SK-N-SH (cell line): ENCODE data around the gene IKZF1. TPM values are rescaled to one million over a fixed set of nuclear protein-coding genes. Genes with fewer than 3 reads are reported as not detected.

Experiments
- CTCF ChIA-PET: fragments of 300-600, 350-600 bp; formaldehyde crosslinking; extraction: SDS; loops from one replicate; lab custom pipeline; 2021; lab: Yijun Ruan, JAX
- POLR2A ChIA-PET: fragments of 350-600 bp; sonication (Branson Sonifier 250); formaldehyde crosslinking; extraction: SDS; loops from one replicate; lab custom pipeline; 2020; ENCODE audit warnings: antibody characterized with exemption, inconsistent platforms; lab: Yijun Ruan, JAX
- DNase-seq: peaks from one replicate; pipeline ENCODE4 v3.0.0; 2012
- H2AFZ ChIP-seq: fragments of 200-600 bp; sonication (generic); 2 replicates; pipeline ENCODE4 v1.8.1; 2016; ENCODE audit warnings: antibody characterized with exemption, mild to moderate bottlenecking, low read depth
- H3F3A ChIP-seq: fragments of 200-600 bp; sonication (generic); replicated peaks from 2 replicates; pipeline ENCODE3; 2016; ENCODE audit warnings: antibody characterized with exemption, mild to moderate bottlenecking; ENCODE audit not compliant: insufficient read depth
- H3K27ac ChIP-seq, 2 experiments: fragments of 200-500 bp in 1 of 2; fragments of 200-600 bp in 1 of 2; sonication (Bioruptor generic) in 1 of 2; sonication (generic), shearing (Covaris generic) in 1 of 2; 2 replicates each; pipeline versions ENCODE4 v1.5.1 to v1.6.1; 2014 to 2016; ENCODE audit warnings: low read depth in 2 of 2, inconsistent platforms in 1 of 2, low read length in 1 of 2, mild to moderate bottlenecking in 1 of 2, mixed read lengths in 1 of 2
- H3K27me3 ChIP-seq: fragments of 200-600 bp; sonication (generic), shearing (Covaris generic); 2 replicates; pipeline ENCODE4 v1.6.1; 2016; ENCODE audit warnings: mixed run types; ENCODE audit not compliant: insufficient read depth
- H3K36me3 ChIP-seq, 2 experiments: fragments of 200-500 bp in 1 of 2; fragments of 200-600 bp in 1 of 2; sonication (Bioruptor generic) in 1 of 2; sonication (generic) in 1 of 2; replicated peaks in 1 of 2; 2 replicates each; pipeline versions ENCODE3 to v1.5.1; 2014 to 2016; ENCODE audit warnings: low read length in 1 of 2, mild to moderate bottlenecking in 1 of 2; ENCODE audit not compliant: insufficient read depth in 2 of 2, control insufficient read depth in 1 of 2
- H3K4me1 ChIP-seq, 2 experiments: fragments of 200-500 bp in 1 of 2; fragments of 200-600 bp in 1 of 2; sonication (Bioruptor generic) in 1 of 2; sonication (generic), shearing (Covaris generic) in 1 of 2; 2 replicates each; pipeline versions ENCODE4 v1.5.1 to v1.6.1; 2014 to 2016; ENCODE audit warnings: low read depth in 1 of 2, low read length in 1 of 2, mixed run types in 1 of 2; ENCODE audit not compliant: insufficient read depth in 2 of 2, control insufficient read depth in 1 of 2
- H3K4me2 ChIP-seq: fragments of 200-600 bp; sonication (generic), shearing (Covaris generic); 2 replicates; pipeline ENCODE4 v1.6.1; 2017; ENCODE audit warnings: mixed run types
- H3K4me3 ChIP-seq, 2 experiments: fragments of 200-500 bp in 1 of 2; fragments of 200-600 bp in 1 of 2; sonication (Bioruptor generic) in 1 of 2; sonication (generic), shearing (Covaris generic) in 1 of 2; 2 replicates each; pipeline versions ENCODE4 v1.5.1 to v1.8.1; 2014 to 2016; ENCODE audit warnings: low read depth in 2 of 2, inconsistent platforms in 1 of 2, low read length in 1 of 2, mild to moderate bottlenecking in 1 of 2, mixed read lengths in 1 of 2, moderate library complexity in 1 of 2
- H3K79me2 ChIP-seq: fragments of 200-600 bp; sonication (generic); 2 replicates; pipeline ENCODE4 v1.8.1; 2017; ENCODE audit warnings: mild to moderate bottlenecking; ENCODE audit not compliant: insufficient read depth
- H3K9ac ChIP-seq: fragments of 200-600 bp; sonication (generic); 2 replicates; pipeline ENCODE4 v1.6.1; 2017; ENCODE audit warnings: mixed run types
- H3K9me2 ChIP-seq: fragments of 200-600 bp; sonication (generic); 2 replicates; pipeline ENCODE4 v1.6.1; 2017; ENCODE audit warnings: mixed run types
- H3K9me3 ChIP-seq: fragments of 200-600 bp; sonication (generic); 2 replicates; pipeline ENCODE4 v1.6.1; 2017; ENCODE audit warnings: mixed run types, mild to moderate bottlenecking, moderate library complexity
- H4K20me1 ChIP-seq: fragments of 200-600 bp; sonication (generic); 2 replicates; pipeline ENCODE4 v1.6.1; 2017; ENCODE audit warnings: mild to moderate bottlenecking, mixed run types; ENCODE audit not compliant: insufficient read depth
- EP300 ChIP-seq, 2 experiments: IDR thresholded peaks; 2 replicates each; pipeline versions ENCODE4 v1.4.0 to v1.6.1; 2012; ENCODE audit warnings: borderline replicate concordance in 1 of 2, low read depth in 1 of 2, low read length in 1 of 2
- EZH2phosphoT487 ChIP-seq: fragments of 200-600 bp; sonication (generic); IDR thresholded peaks from 2 replicates; pipeline ENCODE4 v1.6.1; 2017; ENCODE audit warnings: low read depth, mixed run types, mild to moderate bottlenecking, antibody characterized with exemption, moderate library complexity, borderline replicate concordance
- FOSL2 ChIP-seq: IDR thresholded peaks from 2 replicates; pipeline ENCODE4 v1.4.0; 2012; ENCODE audit warnings: low read depth, mild to moderate bottlenecking, moderate library complexity, borderline replicate concordance
- FOXJ3 ChIP-seq: sonication (generic); formaldehyde crosslinking; IDR thresholded peaks from 2 replicates; pipeline ENCODE4 v1.5.1; 2020; ENCODE audit warnings: mild to moderate bottlenecking, missing genetic modification reagents
- FOXM1 ChIP-seq: IDR thresholded peaks from 2 replicates; pipeline ENCODE4 v1.4.0; 2012; ENCODE audit warnings: low read depth, mild to moderate bottlenecking
- GABPA ChIP-seq: IDR thresholded peaks from 2 replicates; pipeline ENCODE4 v1.4.0; 2012; ENCODE audit warnings: low read depth, mild to moderate bottlenecking
- NRF1 ChIP-seq: IDR thresholded peaks from 2 replicates; pipeline ENCODE4 v1.6.1; 2012; ENCODE audit warnings: low read depth, mild to moderate bottlenecking, low read length
- POLR2AphosphoS5 ChIP-seq: IDR thresholded peaks from 2 replicates; pipeline ENCODE4 v1.6.1; 2012; ENCODE audit warnings: low read depth, low read length
- RCOR1 ChIP-seq: fragments of 150-350 bp; IDR thresholded peaks from 2 replicates; pipeline ENCODE4 v1.6.1; 2017; ENCODE audit warnings: antibody characterized with exemption, low read length
- REST ChIP-seq: IDR thresholded peaks from 2 replicates; pipeline ENCODE4 v1.6.1; 2012; ENCODE audit warnings: mild to moderate bottlenecking, low read depth, low read length, moderate library complexity
- RFX5 ChIP-seq: IDR thresholded peaks from 2 replicates; pipeline ENCODE4 v1.6.1; 2012; ENCODE audit warnings: mild to moderate bottlenecking, improper control_type of control experiment, low read length
- RXRA ChIP-seq: IDR thresholded peaks from 2 replicates; pipeline ENCODE4 v1.4.0; 2012; ENCODE audit warnings: low read depth, mild to moderate bottlenecking, borderline replicate concordance
- SIN3A ChIP-seq: IDR thresholded peaks from 2 replicates; pipeline ENCODE4 v1.6.1; 2012; ENCODE audit warnings: low read depth, mild to moderate bottlenecking, low read length, moderate library complexity, borderline replicate concordance
- SMC3 ChIP-seq: IDR thresholded peaks from 2 replicates; pipeline ENCODE4 v1.6.1; 2012; ENCODE audit warnings: low read depth, low read length, improper control_type of control experiment
- TAF1 ChIP-seq: IDR thresholded peaks from 2 replicates; pipeline ENCODE4 v1.6.1; 2012; ENCODE audit warnings: low read depth, mild to moderate bottlenecking, low read length, moderate library complexity, borderline replicate concordance
- USF1 ChIP-seq: IDR thresholded peaks from 2 replicates; pipeline ENCODE4 v1.4.0; 2012; ENCODE audit warnings: low read depth, borderline replicate concordance
- WGBS: methylation state at CpG from one replicate; pipeline ENCODE4 v1.1.6; 2017; ENCODE audit warnings: low lambda C conversion rate; 5-methylcytosine and 5-hydroxymethylcytosine counted together
- polyA plus RNA-seq, 3 experiments: library from polyadenylated mRNA; depleted of rRNA; stranded (reverse); fragments of >200 nt; gene quantifications; 2 replicates each; pipeline ENCODE4 v1.2.3, GENCODE V29; 2012
- TF ChIP-seq, protein P1 (sequence below): fragments of 150-350 bp; IDR thresholded peaks from 2 replicates; pipeline ENCODE4 v1.6.1; 2016; ENCODE audit warnings: mild to moderate bottlenecking, low read depth, low read length
- TF ChIP-seq, protein P2 (sequence below): IDR thresholded peaks from 2 replicates; pipeline ENCODE4 v1.4.0; 2012; ENCODE audit warnings: low read depth, borderline replicate concordance

The IKZF1 gene
- polyA plus RNA-seq, 1 of the 3 experiments (the other 2 are of a cell fraction), result not detected

GRCh38 chr7:50353894-50354595 is 49.5 kb downstream of the IKZF1 start:
- ChIA-PET CTCF (interaction anchor here (1.0 kb wide), 1 partner anchor 18 kb away, joined by 3 read pairs; no protein-coding TSS in a partner anchor), POLR2A (no interaction called here)
- H3F3A ChIP-seq, result no peaks in the 10 kb centered on the region
- H3K9me2 ChIP-seq, result no peaks in the 10 kb centered on the region
- no peaks in the 10 kb centered on the region for H4K20me1 ChIP-seq
- no peak overlapping the region for H3K4me3 ChIP-seq
- no peaks in the 10 kb centered on the region for H3K9me3 ChIP-seq
- H3K27ac ChIP-seq, result no peak overlapping the region
- H2AFZ ChIP-seq, result no peak overlapping the region
- H3K36me3 ChIP-seq, result no peaks in the 10 kb centered on the region
- no peaks in the 10 kb centered on the region; a peak in 1 of 4 replicates for H3K4me1 ChIP-seq
- TF ChIP-seq POLR2AphosphoS5 (no peak), RCOR1 (no peak), TAF1 (no peak), FOSL2 (no peak), REST (no peak)
- TF ChIP-seq, protein P1, sequence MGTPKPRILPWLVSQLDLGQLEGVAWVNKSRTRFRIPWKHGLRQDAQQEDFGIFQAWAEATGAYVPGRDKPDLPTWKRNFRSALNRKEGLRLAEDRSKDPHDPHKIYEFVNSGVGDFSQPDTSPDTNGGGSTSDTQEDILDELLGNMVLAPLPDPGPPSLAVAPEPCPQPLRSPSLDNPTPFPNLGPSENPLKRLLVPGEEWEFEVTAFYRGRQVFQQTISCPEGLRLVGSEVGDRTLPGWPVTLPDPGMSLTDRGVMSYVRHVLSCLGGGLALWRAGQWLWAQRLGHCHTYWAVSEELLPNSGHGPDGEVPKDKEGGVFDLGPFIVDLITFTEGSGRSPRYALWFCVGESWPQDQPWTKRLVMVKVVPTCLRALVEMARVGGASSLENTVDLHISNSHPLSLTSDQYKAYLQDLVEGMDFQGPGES, result no peak
- H3K9ac ChIP-seq, result no peak overlapping the region
- H3K79me2 ChIP-seq, result no peaks in the 10 kb centered on the region
- 0 out of 2 replicates have a peak, but pooled peaks cover 4% of the 10 kb centered on the region for H3K27me3 ChIP-seq
- DNase-seq, result no peak
- no peak overlapping the region for H3K4me2 ChIP-seq
- WGBS, result 13% methylated on average over 9 of the region's 9 CpGs

DNA sequence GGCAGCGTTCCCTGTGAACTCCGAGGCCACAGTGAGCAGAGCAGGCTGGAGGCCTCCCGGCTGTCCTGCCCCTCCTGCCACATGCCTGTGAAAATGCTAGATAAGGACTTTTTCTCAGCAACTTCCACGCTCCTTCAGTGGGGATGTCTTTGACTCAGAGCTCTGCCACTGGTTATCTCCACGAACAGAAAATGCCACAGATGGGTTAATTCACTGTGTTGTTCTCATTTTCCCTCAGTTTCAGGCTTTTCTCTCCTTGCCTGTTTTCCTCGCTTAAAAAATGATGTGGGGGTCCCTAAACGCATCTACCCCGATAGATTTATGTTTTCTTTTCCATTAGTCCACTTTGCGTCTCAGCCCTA is 51.3 kb downstream of the IKZF1 start:
- no peaks in the 10 kb centered on the region for H3F3A ChIP-seq
- no peak for DNase-seq
- 50% methylated on average over 9 of the region's 9 CpGs for WGBS
- POLR2A ChIA-PET, result no interaction called here
- CTCF ChIA-PET, result interaction anchor here (1.2 to 1.4 kb wide), 2 partner anchors 9 to 17 kb away, joined by 3 to 4 read pairs; no protein-coding TSS in a partner anchor
- H3K9me3 ChIP-seq, result no peaks in the 10 kb centered on the region
- no peak overlapping the region for H2AFZ ChIP-seq
- H3K27ac ChIP-seq, result no peak overlapping the region
- H3K27me3 ChIP-seq, result 0 out of 2 replicates have a peak, but pooled peaks cover 4% of the 10 kb centered on the region
- H3K4me1 ChIP-seq, result peaks cover 0 to 11% of the 10 kb centered on the region in 2 experiments; a peak in 1 of 4 replicates
- no peaks in the 10 kb centered on the region for H3K36me3 ChIP-seq
- H3K4me2 ChIP-seq, result no peak overlapping the region
- H4K20me1 ChIP-seq, result no peaks in the 10 kb centered on the region
- H3K9me2 ChIP-seq, result no peaks in the 10 kb centered on the region
- no peaks in the 10 kb centered on the region for H3K79me2 ChIP-seq
- H3K4me3 ChIP-seq, result no peak overlapping the region
- no peak overlapping the region for H3K9ac ChIP-seq
- TF ChIP-seq FOXM1 (no peak), RFX5 (no peak), EZH2phosphoT487 (no peak), EP300 (IDR thresholded peaks at IDR 0.05; ENCODE audit: borderline replicate concordance in 1 of 2, low read depth in 1 of 2, low read length in 1 of 2) (no peak), USF1 (no peak), GABPA (no peak), FOXJ3 (CRISPR knock-in tag) (no peak), SMC3 (no peak), RXRA (no peak), SIN3A (no peak), POLR2AphosphoS5 (no peak), TAF1 (no peak), NRF1 (no peak)
- TF ChIP-seq, protein P2, sequence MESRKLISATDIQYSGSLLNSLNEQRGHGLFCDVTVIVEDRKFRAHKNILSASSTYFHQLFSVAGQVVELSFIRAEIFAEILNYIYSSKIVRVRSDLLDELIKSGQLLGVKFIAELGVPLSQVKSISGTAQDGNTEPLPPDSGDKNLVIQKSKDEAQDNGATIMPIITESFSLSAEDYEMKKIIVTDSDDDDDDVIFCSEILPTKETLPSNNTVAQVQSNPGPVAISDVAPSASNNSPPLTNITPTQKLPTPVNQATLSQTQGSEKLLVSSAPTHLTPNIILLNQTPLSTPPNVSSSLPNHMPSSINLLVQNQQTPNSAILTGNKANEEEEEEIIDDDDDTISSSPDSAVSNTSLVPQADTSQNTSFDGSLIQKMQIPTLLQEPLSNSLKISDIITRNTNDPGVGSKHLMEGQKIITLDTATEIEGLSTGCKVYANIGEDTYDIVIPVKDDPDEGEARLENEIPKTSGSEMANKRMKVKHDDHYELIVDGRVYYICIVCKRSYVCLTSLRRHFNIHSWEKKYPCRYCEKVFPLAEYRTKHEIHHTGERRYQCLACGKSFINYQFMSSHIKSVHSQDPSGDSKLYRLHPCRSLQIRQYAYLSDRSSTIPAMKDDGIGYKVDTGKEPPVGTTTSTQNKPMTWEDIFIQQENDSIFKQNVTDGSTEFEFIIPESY, result no peak
